Adrenal gland (tissue), 5 donors: Measurements from ENCODE around the gene CRYAB.

Experiments
- POLR2A ChIP-seq, 2 donors: fragments of 450-650 bp; IDR thresholded peaks; one replicate each; pipeline ENCODE4 v1.6.1; 2017; ENCODE audit warnings: antibody characterized with exemption in 2 of 2, mild to moderate bottlenecking in 2 of 2, moderate library complexity in 1 of 2
- TF ChIP-seq, protein P1 (sequence below), 6 experiments: fragments of 450-650 bp in 4 of 6; fragments of 200-600 bp in 2 of 6; sonication (generic) in 1 of 6; IDR thresholded peaks; 1 replicate in 5 of 6; 2 replicates in 1 of 6; pipeline versions ENCODE4 v1.5.1 to v1.8.0; 2016 to 2021; ENCODE audit warnings: antibody characterized with exemption in 6 of 6, mild to moderate bottlenecking in 2 of 6, moderate library complexity in 1 of 6
- donor health status: DM: no; HTN: no; CAD: no.

DNA sequence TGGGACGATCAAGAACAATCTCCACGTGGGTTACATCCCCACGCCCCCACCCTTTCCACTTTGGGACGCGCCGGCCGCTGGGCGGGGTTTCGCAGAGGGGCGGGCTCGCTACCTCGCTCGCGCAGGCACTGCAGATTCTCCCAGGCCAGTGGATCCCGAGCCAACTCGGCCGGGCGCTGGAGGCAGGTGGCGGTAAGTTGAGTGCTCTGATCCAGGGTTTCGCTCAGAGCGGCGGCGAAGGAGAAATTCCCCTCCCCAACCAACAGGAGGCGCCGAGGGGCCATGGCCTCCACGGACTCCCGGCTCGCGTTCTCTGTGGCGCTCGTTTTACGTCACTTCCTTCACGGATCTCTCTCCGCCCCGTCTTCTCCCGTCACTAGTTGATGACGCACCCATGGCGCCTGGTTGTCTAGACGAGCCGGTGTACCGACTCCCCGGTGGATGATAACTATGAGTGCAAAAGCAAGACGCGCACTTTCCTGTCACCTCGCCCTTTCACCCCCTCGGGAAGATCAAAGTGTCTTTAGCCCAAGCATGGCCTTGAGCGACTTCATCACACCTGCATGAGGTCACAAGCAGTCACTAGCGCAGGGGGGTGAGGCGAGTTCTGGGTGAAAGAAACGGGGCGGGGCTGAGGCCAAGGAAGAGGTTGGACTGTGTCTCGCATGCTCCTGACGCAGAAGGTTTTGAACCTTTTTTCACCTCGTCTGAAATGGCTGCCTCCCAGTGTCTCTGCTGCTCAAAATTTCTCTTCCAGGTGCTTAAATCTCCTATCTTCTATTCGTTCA lies 32.5 kb downstream of the CRYAB start, which contains the start of the genes CFAP68 and FDXACB1:
- TF ChIP-seq, protein P1, sequence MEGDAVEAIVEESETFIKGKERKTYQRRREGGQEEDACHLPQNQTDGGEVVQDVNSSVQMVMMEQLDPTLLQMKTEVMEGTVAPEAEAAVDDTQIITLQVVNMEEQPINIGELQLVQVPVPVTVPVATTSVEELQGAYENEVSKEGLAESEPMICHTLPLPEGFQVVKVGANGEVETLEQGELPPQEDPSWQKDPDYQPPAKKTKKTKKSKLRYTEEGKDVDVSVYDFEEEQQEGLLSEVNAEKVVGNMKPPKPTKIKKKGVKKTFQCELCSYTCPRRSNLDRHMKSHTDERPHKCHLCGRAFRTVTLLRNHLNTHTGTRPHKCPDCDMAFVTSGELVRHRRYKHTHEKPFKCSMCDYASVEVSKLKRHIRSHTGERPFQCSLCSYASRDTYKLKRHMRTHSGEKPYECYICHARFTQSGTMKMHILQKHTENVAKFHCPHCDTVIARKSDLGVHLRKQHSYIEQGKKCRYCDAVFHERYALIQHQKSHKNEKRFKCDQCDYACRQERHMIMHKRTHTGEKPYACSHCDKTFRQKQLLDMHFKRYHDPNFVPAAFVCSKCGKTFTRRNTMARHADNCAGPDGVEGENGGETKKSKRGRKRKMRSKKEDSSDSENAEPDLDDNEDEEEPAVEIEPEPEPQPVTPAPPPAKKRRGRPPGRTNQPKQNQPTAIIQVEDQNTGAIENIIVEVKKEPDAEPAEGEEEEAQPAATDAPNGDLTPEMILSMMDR (IDR thresholded peaks at IDR 0.05) = peak; percentile 82 to 99 (median 98)
- TF ChIP-seq POLR2A (IDR thresholded peaks at IDR 0.05) = peak; percentile 57 to 58
